H9 (cell line): ENCODE data around the gene NANOS1. TPM values are rescaled to one million over a fixed set of nuclear protein-coding genes. Genes with fewer than 3 reads are reported as not detected.

ENCODE experiments used
- DNase-seq: peaks from one replicate; pipeline ENCODE4 v3.0.0-alpha.2; 2017
- H2AFZ ChIP-seq: one replicate; pipeline ENCODE4 v1.6.1; 2013; ENCODE audit warnings: mild to moderate bottlenecking, low read length, control low read depth, moderate library complexity
- H2AK5ac ChIP-seq: 2 replicates; pipeline ENCODE4 v1.6.1; 2013; ENCODE audit warnings: low read length, control low read depth, mixed read lengths; ENCODE audit not compliant: insufficient read length
- H2BK120ac ChIP-seq: one replicate; pipeline ENCODE4 v1.6.1; 2013; ENCODE audit warnings: low read depth, mild to moderate bottlenecking, low read length, control low read depth, inconsistent platforms; ENCODE audit not compliant: poor library complexity, severe bottlenecking
- H2BK12ac ChIP-seq: 2 replicates; pipeline ENCODE4 v1.6.1; 2013; ENCODE audit warnings: low read length, control low read depth, mixed read lengths, low read depth; ENCODE audit not compliant: insufficient read length
- H2BK15ac ChIP-seq: 2 replicates; pipeline ENCODE4 v1.6.1; 2013; ENCODE audit warnings: low read depth, low read length, control low read depth
- H2BK20ac ChIP-seq: one replicate; pipeline ENCODE4 v1.6.1; 2013; ENCODE audit warnings: low read depth, mild to moderate bottlenecking, low read length, control low read depth, inconsistent platforms; ENCODE audit not compliant: poor library complexity, severe bottlenecking
- H2BK5ac ChIP-seq: 2 replicates; pipeline ENCODE4 v1.6.1; 2013; ENCODE audit warnings: low read length, control low read depth, mixed read lengths; ENCODE audit not compliant: insufficient read length
- H3K14ac ChIP-seq: 2 replicates; pipeline ENCODE4 v1.6.1; 2013; ENCODE audit warnings: low read length, control low read depth; ENCODE audit not compliant: insufficient read depth
- H3K18ac ChIP-seq: 2 replicates; pipeline ENCODE4 v1.6.1; 2013; ENCODE audit warnings: low read depth, mild to moderate bottlenecking, mixed read lengths, low read length, control low read depth; ENCODE audit not compliant: insufficient read length
- H3K23ac ChIP-seq: 2 replicates; pipeline ENCODE4 v1.6.1; 2013; ENCODE audit warnings: low read length, control low read depth, mixed read lengths, low read depth; ENCODE audit not compliant: insufficient read length
- H3K23me2 ChIP-seq: 2 replicates; pipeline ENCODE4 v1.6.1; 2013; ENCODE audit warnings: low read depth, mild to moderate bottlenecking, mixed read lengths, low read length, control low read depth; ENCODE audit not compliant: insufficient read length, poor library complexity, severe bottlenecking
- H3K27ac ChIP-seq: 2 replicates; pipeline ENCODE4 v1.5.1; 2013; ENCODE audit warnings: low read length, control low read depth, mixed read lengths, low read depth; ENCODE audit not compliant: insufficient read length
- H3K27me3 ChIP-seq: 2 replicates; pipeline ENCODE4 v1.6.1; 2013; ENCODE audit warnings: low read length, control low read depth, inconsistent platforms; ENCODE audit not compliant: insufficient read depth
- H3K4ac ChIP-seq: 2 replicates; pipeline ENCODE4 v1.6.1; 2013; ENCODE audit warnings: low read depth, mild to moderate bottlenecking, control low read depth, inconsistent platforms, low read length, moderate library complexity
- H3K4me1 ChIP-seq: 2 replicates; pipeline ENCODE4 v1.6.1; 2013; ENCODE audit warnings: low read length, control low read depth, inconsistent platforms; ENCODE audit not compliant: insufficient read depth
- H3K4me2 ChIP-seq: 2 replicates; pipeline ENCODE4 v1.6.1; 2013; ENCODE audit warnings: low read length, control low read depth, mixed read lengths; ENCODE audit not compliant: insufficient read length, insufficient read depth
- H3K56ac ChIP-seq: 2 replicates; pipeline ENCODE4 v1.6.1; 2013; ENCODE audit warnings: low read depth, mild to moderate bottlenecking, mixed read lengths, low read length, control low read depth; ENCODE audit not compliant: insufficient read length
- H3K79me1 ChIP-seq: 2 replicates; pipeline ENCODE4 v1.6.1; 2013; ENCODE audit warnings: low read depth, mild to moderate bottlenecking, moderate library complexity, low read length, control low read depth, inconsistent platforms; ENCODE audit not compliant: insufficient read depth, poor library complexity, severe bottlenecking
- H3K79me2 ChIP-seq: 2 replicates; pipeline ENCODE4 v1.6.1; 2013; ENCODE audit warnings: low read length, control low read depth, inconsistent platforms; ENCODE audit not compliant: insufficient read depth
- H3K9ac ChIP-seq: 2 replicates; pipeline ENCODE4 v1.6.1; 2013; ENCODE audit warnings: low read length, control low read depth, mixed read lengths; ENCODE audit not compliant: insufficient read length; ENCODE audit errors: extremely low read depth
- H3K9me3 ChIP-seq: one replicate; pipeline ENCODE4 v1.6.1; 2013; ENCODE audit warnings: low read depth, low read length, inconsistent platforms; ENCODE audit not compliant: control insufficient read depth
- H3T11ph ChIP-seq: one replicate; pipeline ENCODE4 v1.6.1; 2013; ENCODE audit warnings: mild to moderate bottlenecking, low read length, control low read depth, inconsistent platforms
- H4K20me1 ChIP-seq: one replicate; pipeline ENCODE4 v1.6.1; 2013; ENCODE audit not compliant: control insufficient read depth, insufficient read length, insufficient read depth
- H4K5ac ChIP-seq: 2 replicates; pipeline ENCODE4 v1.6.1; 2013; ENCODE audit warnings: low read depth, mild to moderate bottlenecking, mixed read lengths, low read length, control low read depth; ENCODE audit not compliant: insufficient read length
- H4K8ac ChIP-seq: replicated peaks from 2 replicates; pipeline ENCODE4 v1.6.1; 2013; ENCODE audit warnings: low read length, control low read depth, mixed read lengths, low read depth; ENCODE audit not compliant: insufficient read length
- H4K91ac ChIP-seq: 2 replicates; pipeline ENCODE4 v1.6.1; 2013; ENCODE audit warnings: low read depth, mild to moderate bottlenecking, moderate library complexity, mixed read lengths, low read length, control low read depth; ENCODE audit not compliant: insufficient read length
- H3K27ac Mint-ChIP-seq, 3 experiments: 2 replicates in 2 of 3; 3 replicates in 1 of 3; pipeline ENCODE4 v1.8.0; 2020 to 2021; ENCODE audit warnings: mixed read lengths in 3 of 3, mild to moderate bottlenecking in 1 of 3, moderate library complexity in 1 of 3
- H3K27me3 Mint-ChIP-seq: 2 replicates; pipeline ENCODE4 v1.8.0; 2021; ENCODE audit warnings: low read depth, mild to moderate bottlenecking, moderate library complexity, mixed read lengths
- H3K36me3 Mint-ChIP-seq, 3 experiments: 2 replicates in 2 of 3; 3 replicates in 1 of 3; pipeline ENCODE4 v1.8.0; 2020 to 2021; ENCODE audit warnings: low read depth in 3 of 3, mixed read lengths in 3 of 3; ENCODE audit not compliant: insufficient read depth in 1 of 3
- H3K4me1 Mint-ChIP-seq, 2 experiments: 2 replicates each; pipeline ENCODE4 v1.8.0; 2020; ENCODE audit warnings: mixed read lengths in 2 of 2
- H3K4me3 Mint-ChIP-seq, 2 experiments: 2 replicates in 1 of 2; 3 replicates in 1 of 2; pipeline ENCODE4 v1.8.0; 2020 to 2021; ENCODE audit warnings: mild to moderate bottlenecking in 2 of 2, mixed read lengths in 2 of 2, moderate library complexity in 1 of 2
- H3K9me3 Mint-ChIP-seq, 2 experiments: 2 replicates in 1 of 2; 3 replicates in 1 of 2; pipeline ENCODE4 v1.8.0; 2020; ENCODE audit warnings: mild to moderate bottlenecking in 2 of 2, mixed read lengths in 2 of 2, moderate library complexity in 1 of 2
- WGBS: extraction: QIAGEN DNeasy Blood & Tissue Kit; methylation state at CpG from one replicate; pipeline ENCODE4 v1.1.7; 2013; ENCODE audit warnings: missing lambda C conversion rate, low lambda C conversion rate, mixed read lengths; ENCODE audit not compliant: insufficient read length; ENCODE audit errors: extremely low coverage; 5-methylcytosine and 5-hydroxymethylcytosine counted together
- total RNA-seq: library from RNA; stranded (reverse); gene quantifications from 2 replicates; pipeline ENCODE4 v1.2.1, GENCODE V29; 2021
- TF ChIP-seq, protein P1 (sequence below): fragments of 200-600 bp; sonication (generic); conservative IDR thresholded peaks from 3 replicates; pipeline ENCODE4 v1.8.0; 2021; ENCODE audit warnings: antibody characterized with exemption, mild to moderate bottlenecking

The NANOS1 gene
- total RNA-seq, 1 experiment from 2014 or later, result 4.5 TPM

DNA sequence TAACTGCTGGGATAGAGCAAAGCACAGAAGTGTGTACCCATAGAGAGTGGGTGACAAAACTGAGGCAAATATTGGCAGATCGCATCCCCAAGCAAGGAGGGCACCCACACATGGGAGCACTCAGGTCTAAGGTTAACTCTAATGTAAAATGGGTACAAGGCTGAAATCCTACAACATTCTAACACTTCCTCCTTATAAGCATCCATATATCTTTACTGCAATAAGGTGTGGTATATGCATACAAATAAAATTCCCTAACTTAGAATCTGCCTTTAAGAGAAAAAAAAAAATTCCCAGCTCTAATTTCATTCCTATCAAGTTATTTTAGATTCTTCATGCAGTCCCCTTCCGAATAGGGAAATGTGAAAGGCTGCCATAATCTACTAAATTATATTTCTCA lies 32.4 kb downstream of the NANOS1 start:
- no peaks in the 10 kb centered on the region for H3K27me3 ChIP-seq
- Mint-ChIP-seq H3K27me3 (no peaks in the 10 kb centered on the region), H3K4me3 (no peak overlapping the region), H3K9me3 (no peaks in the 10 kb centered on the region), H3K4me1 (peaks cover 0 to 3% of the 10 kb centered on the region in 2 experiments; a peak in 3 of 4 replicates), H3K36me3 (peaks cover 68 to 99% (median 97%) of the 10 kb centered on the region in 3 experiments; a peak in 6 of 7 replicates), H3K27ac (no peak overlapping the region; a peak in 1 of 7 replicates)
- no peak overlapping the region for H3K4me2 ChIP-seq
- H3K14ac ChIP-seq, result no peak overlapping the region
- TF ChIP-seq, protein P1, sequence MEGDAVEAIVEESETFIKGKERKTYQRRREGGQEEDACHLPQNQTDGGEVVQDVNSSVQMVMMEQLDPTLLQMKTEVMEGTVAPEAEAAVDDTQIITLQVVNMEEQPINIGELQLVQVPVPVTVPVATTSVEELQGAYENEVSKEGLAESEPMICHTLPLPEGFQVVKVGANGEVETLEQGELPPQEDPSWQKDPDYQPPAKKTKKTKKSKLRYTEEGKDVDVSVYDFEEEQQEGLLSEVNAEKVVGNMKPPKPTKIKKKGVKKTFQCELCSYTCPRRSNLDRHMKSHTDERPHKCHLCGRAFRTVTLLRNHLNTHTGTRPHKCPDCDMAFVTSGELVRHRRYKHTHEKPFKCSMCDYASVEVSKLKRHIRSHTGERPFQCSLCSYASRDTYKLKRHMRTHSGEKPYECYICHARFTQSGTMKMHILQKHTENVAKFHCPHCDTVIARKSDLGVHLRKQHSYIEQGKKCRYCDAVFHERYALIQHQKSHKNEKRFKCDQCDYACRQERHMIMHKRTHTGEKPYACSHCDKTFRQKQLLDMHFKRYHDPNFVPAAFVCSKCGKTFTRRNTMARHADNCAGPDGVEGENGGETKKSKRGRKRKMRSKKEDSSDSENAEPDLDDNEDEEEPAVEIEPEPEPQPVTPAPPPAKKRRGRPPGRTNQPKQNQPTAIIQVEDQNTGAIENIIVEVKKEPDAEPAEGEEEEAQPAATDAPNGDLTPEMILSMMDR, result no peak
- H3K79me1 ChIP-seq, result no peaks in the 10 kb centered on the region
- no peak overlapping the region for H3K4ac ChIP-seq
- H3K4me1 ChIP-seq, result no peaks in the 10 kb centered on the region
- no peak overlapping the region for H2BK15ac ChIP-seq
- no CpG with 5 or more reads among the region's 2 CpGs for WGBS
- H3K18ac ChIP-seq, result no peak overlapping the region
- H4K91ac ChIP-seq, result no peak overlapping the region
- no peaks in the 10 kb centered on the region for H4K20me1 ChIP-seq
- H2AFZ ChIP-seq, result no peak overlapping the region
- H4K8ac ChIP-seq, result no peak overlapping the region
- H2BK20ac ChIP-seq, result no peak overlapping the region
- no peak overlapping the region for H3K27ac ChIP-seq
- H3K9me3 ChIP-seq, result no peaks in the 10 kb centered on the region
- no peak overlapping the region for H2BK5ac ChIP-seq
- no peak overlapping the region for H2BK12ac ChIP-seq
- no peak overlapping the region for H2BK120ac ChIP-seq
- H2AK5ac ChIP-seq, result no peak overlapping the region
- no peak overlapping the region for H3K56ac ChIP-seq
- no peak overlapping the region for H3K23ac ChIP-seq
- H3K9ac ChIP-seq, result no peak overlapping the region
- H4K5ac ChIP-seq, result no peak overlapping the region
- H3T11ph ChIP-seq, result no peak overlapping the region
- H3K23me2 ChIP-seq, result no peaks in the 10 kb centered on the region
- H3K79me2 ChIP-seq, result peaks cover 14% of the 10 kb centered on the region; the same call in 1 of the 2 replicates
- no peak for DNase-seq
